ENCODE data around the gene DECR2.

The DECR2 gene

GRCh38 chr16:378821-379182 lies 22.9 kb upstream of the DECR2 start:
- peak overlapping the region; percentile 99 for H3K27ac ChIP-seq
- no peak for TF ChIP-seq ZFX (IDR thresholded peaks at IDR 0.05)
- no peak for TF ChIP-seq CTCF (conservative IDR thresholded peaks at IDR 0.05)

GRCh38 chr16:379183-379960 lies 22.3 kb upstream of the DECR2 start:
- no peak for TF ChIP-seq ZFX (IDR thresholded peaks at IDR 0.05)
- TF ChIP-seq CTCF (conservative IDR thresholded peaks at IDR 0.05), result no peak
- peak overlapping the region; percentile 99 for H3K27ac ChIP-seq

GRCh38 chr16:379961-380761 lies 21.5 kb upstream of the DECR2 start:
- H3K27ac ChIP-seq, result peak overlapping the region; percentile 99
- no peak for TF ChIP-seq ZFX (IDR thresholded peaks at IDR 0.05)
- TF ChIP-seq CTCF (conservative IDR thresholded peaks at IDR 0.05), result no peak

GRCh38 chr16:380762-381011 lies 21.0 kb upstream of the DECR2 start:
- TF ChIP-seq CTCF (conservative IDR thresholded peaks at IDR 0.05) (no peak), ZFX (IDR thresholded peaks at IDR 0.05) (no peak)
- peak overlapping the region; percentile 99 for H3K27ac ChIP-seq

- 0 out of 2 replicates have a peak, but pooled peaks have one; percentile 16 for TF ChIP-seq ZFX (IDR thresholded peaks at IDR 0.05)
- no peak for TF ChIP-seq CTCF (conservative IDR thresholded peaks at IDR 0.05)
- peak overlapping the region; percentile 99 for H3K27ac ChIP-seq
Measured at GRCh38 chr16:381012-381788, 20.5 kb upstream of the DECR2 start.

- H3K27ac ChIP-seq, result peak within 1 kb of the TSS; percentile 99
- TF ChIP-seq CTCF (conservative IDR thresholded peaks at IDR 0.05), result no peak
- TF ChIP-seq ZFX (IDR thresholded peaks at IDR 0.05), result no peak
Measured at GRCh38 chr16:381789-382717, 19.6 kb upstream of the DECR2 start, which contains the start of gene PGAP6. Gene PGAP6 (minus strand): TSS chr16:381978. CDS start chr16:381821, 157 bp downstream.

Data from C4-2B (cell line).